IPS-11a (cell line): ENCODE measurements around the gene RBM42.

Experiments
- H3K4me3 ChIP-seq: one replicate; pipeline ENCODE4 v1.5.1; 2013; ENCODE audit warnings: low read depth, low read length, control low read depth

Gene RBM42

DNA sequence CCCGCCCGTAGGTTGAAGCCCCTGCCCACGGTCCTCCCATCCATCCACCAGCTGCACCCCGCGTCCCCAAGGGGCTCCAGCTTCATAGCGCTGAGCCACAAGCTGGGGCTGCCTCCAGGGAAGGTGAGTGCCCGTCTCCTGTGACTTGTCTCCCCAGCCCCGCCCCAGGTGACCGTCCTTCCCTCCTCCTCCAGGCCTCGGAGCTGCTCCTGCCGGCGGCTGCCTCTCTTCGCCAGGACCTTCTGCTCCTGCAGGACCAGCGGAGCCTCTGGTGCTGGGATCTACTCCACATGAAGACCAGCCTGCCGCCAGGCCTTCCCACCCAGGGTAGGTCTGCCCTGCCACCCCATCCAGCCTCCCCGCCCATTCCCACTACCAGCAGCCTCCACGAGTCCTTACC is 8.8 kb upstream of the RBM42 start:
- no peak overlapping the region for H3K4me3 ChIP-seq

DNA sequence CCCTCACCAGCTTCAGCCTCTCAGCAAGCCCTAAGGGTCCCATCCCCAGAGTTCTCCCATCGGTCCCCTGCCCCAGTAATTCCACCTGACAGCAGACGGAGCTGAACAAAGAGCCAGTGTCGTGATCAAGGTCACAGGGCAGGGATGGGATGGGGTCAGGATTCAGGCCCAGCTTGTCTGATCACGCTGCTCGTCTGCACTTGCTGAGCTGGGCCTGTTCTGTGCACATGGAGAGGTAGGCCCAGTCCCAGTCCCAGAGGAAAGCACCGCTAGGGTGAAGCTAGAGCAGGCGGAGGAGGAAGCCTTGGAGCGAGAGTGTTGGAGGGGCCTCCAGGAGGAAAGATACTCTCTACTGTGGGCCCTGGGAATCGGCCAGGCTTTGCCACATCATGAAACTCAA is 7.1 kb upstream of the RBM42 start:
- no peak overlapping the region for H3K4me3 ChIP-seq

DNA sequence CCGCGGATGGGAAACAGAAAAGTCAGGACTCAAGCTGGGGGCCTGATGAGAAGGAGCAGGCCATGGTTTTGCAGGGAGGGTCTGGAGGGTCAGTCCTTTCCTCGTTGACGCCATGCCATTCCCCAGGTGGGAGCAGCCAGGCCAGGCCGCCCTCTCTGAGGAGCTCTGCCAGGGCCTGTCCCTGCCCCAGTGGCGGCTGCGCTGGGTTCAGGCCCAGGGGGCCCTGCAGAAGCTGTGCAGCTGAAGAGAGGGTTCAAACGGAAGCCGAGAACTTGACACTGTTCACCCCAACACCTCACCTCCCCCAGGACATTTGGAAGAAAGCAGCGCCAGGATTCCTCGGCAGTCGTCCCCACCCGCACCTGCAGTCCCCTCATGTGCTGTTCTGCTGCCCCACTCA is 6.1 kb upstream of the RBM42 start:
- no peak overlapping the region for H3K4me3 ChIP-seq

DNA sequence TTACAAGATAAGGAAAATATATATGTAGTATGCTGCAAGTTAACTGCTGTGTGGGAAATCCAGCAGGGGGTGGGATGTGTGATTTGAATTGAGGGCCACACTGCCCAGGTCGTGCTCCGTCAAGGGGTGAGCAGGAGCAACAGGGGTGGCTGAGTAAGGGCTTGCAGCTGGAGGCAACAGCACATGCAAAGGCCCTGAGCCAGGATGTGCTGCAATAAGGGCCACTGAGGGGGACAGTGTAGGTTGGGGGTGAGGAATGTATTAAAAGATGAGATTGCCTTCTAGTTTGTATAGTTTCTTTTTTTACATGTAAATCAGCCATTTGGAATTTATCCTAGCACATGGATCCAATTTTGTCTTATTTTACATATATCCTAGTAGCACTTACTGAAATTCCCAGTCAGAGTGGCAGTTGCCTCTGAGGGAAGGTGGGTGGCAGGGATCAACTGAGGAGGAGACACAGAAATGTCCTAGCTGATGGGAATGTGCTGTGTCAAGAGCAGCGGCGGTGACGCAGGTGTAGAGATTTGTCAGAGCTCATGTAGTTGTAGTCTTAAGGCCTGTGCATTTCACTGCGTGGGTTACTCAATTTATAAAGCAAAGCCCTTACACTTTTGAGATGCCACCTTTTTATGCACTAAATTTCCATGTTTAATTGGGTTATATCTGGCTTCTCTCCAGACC is 5.4 kb upstream of the RBM42 start:
- no peak overlapping the region for H3K4me3 ChIP-seq

DNA sequence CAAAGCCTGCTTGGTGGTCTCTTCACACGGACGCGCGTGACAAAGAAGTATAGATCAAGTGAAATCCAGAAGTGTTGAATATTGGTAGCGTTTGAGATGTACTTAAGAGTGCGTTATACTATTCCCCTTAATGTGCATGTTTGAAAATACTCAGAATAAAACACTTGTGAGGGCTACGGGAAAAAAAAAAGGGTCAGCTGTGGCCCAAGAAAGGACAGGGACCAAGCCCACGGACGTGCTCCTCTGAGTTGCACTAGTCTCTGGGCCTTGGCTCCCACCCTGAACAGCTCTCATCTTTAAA is 622 bp upstream of the RBM42 start:
- H3K4me3 ChIP-seq, result peak overlapping the region; percentile 79

DNA sequence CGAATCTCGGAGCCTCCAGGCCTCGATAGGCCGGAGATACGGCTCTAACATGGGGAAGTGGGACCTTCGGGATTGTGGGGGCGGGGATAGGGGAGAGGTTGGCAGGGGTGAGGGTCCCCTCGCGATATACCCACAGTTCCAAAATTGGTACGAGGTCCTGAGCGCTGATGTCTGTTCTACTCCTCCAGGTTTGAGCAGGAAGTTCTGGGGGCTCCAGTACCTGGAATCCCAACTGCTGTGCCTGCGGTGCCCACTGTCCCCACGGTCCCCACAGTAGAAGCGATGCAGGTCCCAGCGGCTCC is 447 bp downstream of the RBM42 start:
- peak overlapping the region; percentile 79 for H3K4me3 ChIP-seq

DNA sequence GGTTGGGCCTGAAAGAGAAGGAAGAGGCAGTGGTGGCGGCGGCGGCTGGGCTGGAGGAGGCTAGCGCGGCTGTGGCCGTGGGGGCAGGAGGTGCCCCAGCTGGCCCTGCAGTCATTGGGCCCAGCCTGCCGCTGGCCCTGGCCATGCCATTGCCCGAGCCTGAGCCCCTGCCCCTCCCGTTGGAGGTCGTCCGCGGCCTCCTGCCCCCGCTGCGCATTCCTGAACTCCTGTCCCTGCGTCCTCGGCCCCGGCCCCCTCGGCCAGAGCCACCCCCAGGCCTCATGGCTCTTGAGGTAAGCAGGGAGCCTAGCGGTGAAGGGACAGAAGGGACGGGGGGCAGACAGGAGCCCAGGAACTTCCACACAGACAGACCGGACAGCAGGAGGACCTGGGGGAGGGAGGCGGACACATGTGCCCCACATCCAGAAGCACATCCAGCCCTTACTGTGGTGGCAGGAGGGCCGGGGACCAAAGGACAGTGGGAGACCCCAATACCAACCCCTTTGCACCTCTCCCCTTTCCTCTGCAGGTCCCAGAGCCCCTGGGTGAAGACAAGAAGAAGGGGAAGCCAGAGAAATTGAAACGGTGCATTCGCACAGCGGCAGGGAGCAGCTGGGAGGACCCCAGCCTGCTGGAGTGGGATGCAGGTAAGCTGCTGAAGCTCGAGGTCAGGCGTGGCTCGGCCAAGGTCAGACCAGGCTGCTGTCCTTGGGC is 5.0 kb downstream of the RBM42 start:
- H3K4me3 ChIP-seq, result no peak overlapping the region

DNA sequence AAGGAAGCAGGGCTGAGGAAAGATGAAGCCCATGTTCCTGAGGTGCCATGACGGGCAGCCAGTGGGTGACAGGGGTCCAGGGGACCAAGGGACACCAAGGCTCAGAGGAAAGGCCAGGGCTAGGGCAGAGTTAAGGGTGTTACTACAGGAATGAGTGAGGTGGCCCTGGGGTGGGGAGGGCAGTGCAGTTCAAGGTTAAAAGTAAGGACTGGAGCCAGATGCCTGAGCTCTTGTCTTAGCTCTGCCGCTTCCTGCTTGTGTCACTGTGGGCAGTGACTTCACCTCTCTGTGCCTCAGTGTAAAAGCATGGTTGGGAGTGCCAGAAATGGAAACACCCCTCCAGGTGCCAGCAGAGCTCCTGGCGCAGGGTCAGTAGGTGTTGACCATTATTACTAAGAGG is 7.8 kb downstream of the RBM42 start:
- H3K4me3 ChIP-seq, result no peak overlapping the region

DNA sequence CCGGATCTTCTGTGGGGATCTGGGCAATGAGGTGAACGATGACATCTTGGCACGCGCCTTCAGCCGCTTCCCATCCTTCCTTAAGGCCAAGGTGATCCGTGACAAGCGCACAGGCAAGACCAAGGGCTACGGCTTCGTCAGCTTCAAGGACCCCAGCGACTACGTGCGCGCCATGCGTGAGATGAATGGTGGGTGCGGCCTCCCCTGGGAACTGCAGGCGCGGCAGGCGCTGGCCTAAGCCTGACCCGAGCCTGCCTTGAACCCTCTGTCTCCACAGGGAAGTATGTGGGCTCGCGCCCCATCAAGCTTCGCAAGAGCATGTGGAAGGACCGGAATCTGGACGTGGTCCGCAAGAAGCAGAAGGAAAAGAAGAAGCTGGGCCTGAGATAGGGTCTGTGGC is 8.3 kb downstream of the RBM42 start:
- H3K4me3 ChIP-seq, result no peak overlapping the region

DNA sequence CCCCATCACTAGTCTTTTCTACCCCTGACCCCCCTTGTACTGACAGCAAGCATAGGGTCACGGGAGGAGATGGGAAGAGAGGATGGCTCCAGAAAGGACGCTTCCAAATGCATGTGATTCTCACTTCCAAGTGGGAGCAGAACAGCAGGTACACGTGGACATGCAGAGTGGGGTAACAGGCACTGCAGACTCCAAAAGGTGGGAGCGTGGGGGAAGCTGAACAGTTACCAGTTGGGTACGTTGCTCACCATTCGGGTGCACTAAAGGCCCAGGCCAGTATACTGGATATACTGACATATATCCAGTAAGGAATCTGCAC is 10.4 kb downstream of the RBM42 start:
- H3K4me3 ChIP-seq, result no peak overlapping the region

DNA sequence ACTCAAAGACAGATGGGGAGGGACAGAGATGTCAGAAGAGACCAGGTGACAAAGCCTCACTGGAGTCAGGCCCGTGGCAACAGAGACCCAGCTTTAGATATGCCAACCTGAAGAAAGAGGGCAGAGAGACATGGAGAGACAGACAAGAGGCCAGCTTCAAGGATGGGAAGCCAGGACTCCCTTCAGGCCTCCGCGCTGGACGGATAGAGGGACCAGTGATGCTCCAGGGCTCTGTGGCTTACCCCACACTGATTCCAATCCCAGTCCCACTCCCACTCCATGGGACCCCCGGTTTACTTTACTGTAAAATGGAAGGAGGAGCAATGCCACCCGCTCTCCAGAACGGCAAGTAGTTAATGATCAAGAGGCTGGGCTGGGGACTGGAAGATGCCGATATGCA is 11.0 kb downstream of the RBM42 start:
- H3K4me3 ChIP-seq, result no peak overlapping the region

DNA sequence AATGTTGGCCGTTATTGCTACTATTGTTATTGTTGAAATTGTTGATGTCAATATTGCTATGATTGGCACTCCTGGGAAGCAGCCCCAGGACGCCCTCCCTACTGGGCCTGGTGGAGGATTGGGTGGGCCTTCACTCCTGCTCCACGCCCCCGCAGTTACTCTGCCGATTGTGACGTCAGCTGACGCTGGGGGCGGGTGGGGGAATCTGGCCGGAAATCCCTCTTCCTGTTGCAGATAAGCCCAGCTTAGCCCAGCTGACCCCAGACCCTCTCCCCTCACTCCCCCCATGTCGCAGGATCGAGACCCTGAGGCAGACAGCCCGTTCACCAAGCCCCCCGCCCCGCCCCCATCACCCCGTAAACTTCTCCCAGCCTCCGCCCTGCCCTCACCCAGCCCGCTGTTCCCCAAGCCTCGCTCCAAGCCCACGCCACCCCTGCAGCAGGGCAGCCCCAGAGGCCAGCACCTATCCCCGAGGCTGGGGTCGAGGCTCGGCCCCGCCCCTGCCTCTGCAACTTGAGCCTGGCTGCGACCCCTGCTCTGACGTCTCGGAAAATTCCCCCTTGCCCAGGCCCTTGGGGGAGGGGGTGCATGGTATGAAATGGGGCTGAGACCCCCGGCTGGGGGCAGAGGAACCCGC is 12.8 kb downstream of the RBM42 start, which contains the start of gene ETV2:
Gene ETV2 (plus strand): TSS at position 231 of the 637 bp plus-strand sequence. CDS start 716 bp downstream, outside the sequence.
- H3K4me3 ChIP-seq, result no peak within 1 kb of the TSS

DNA sequence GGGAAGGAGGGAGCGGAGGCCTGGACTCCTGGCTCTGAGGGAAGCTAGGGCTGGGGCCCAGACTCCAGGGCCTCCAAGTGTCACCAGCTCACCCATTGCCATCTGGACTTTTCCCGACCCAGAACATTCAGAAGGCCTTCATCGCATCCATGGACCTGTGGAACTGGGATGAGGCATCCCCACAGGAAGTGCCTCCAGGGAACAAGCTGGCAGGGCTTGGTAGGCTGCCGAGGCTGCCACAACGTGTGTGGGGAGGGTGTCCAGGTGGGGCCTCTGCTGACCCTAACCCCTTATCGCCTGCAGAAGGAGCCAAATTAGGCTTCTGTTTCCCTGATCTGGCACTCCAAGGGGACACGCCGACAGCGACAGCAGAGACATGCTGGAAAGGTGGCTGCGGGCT is 13.5 kb downstream of the RBM42 start:
- H3K4me3 ChIP-seq, result no peak overlapping the region

DNA sequence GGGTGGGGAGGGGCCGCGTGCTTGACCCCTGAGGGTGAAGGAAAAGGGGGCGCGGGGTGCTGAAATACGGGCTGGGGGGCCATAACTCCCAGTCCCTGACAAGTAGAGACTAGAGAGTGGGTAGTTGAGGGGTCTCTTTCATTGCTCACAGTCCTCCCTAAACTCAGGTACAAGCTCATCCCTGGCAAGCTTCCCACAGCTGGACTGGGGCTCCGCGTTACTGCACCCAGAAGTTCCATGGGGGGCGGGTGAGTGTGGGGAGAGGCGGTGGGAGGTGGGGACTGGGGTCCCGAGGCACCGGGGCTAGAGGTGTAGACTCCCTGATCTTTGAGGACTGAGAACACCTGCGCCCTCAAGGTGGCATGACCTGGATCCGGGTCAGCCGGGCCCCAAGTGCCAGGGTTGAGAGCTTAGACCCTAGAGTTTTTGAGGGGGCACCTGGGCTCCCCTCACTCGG is 14.0 kb downstream of the RBM42 start:
- H3K4me3 ChIP-seq, result peak overlapping the region; percentile 47

DNA sequence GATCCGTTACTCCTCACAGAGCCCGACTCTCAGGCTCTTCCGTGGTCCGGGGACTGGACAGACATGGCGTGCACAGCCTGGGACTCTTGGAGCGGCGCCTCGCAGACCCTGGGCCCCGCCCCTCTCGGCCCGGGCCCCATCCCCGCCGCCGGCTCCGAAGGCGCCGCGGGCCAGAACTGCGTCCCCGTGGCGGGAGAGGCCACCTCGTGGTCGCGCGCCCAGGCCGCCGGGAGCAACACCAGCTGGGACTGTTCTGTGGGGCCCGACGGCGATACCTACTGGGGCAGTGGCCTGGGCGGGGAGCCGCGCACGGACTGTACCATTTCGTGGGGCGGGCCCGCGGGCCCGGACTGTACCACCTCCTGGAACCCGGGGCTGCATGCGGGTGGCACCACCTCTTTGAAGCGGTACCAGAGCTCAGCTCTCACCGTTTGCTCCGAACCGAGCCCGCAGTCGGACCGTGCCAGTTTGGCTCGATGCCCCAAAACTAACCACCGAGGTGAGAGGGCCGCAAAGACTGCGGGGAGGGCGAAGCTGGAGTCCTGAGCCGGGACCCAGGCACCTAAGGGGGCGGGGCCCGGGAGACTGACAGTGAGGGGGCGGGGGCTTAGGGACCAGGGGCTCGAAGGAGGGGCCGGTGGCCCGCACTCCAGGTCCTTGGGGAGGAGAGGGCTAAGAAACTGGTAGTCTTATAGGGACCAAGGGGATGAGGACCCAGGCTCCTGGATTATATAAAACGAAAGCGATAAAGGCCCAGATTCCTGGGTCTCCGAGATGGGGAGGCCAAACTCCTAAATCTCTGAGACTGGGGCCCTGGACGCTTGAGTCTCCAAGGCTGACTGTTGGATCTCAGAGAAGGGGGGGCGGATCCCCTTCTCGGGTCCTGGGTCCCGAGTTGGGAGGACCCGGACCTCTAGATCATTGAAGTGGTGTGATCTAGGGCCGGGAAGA is 14.7 kb downstream of the RBM42 start:
- peak overlapping the region; percentile 47 for H3K4me3 ChIP-seq

DNA sequence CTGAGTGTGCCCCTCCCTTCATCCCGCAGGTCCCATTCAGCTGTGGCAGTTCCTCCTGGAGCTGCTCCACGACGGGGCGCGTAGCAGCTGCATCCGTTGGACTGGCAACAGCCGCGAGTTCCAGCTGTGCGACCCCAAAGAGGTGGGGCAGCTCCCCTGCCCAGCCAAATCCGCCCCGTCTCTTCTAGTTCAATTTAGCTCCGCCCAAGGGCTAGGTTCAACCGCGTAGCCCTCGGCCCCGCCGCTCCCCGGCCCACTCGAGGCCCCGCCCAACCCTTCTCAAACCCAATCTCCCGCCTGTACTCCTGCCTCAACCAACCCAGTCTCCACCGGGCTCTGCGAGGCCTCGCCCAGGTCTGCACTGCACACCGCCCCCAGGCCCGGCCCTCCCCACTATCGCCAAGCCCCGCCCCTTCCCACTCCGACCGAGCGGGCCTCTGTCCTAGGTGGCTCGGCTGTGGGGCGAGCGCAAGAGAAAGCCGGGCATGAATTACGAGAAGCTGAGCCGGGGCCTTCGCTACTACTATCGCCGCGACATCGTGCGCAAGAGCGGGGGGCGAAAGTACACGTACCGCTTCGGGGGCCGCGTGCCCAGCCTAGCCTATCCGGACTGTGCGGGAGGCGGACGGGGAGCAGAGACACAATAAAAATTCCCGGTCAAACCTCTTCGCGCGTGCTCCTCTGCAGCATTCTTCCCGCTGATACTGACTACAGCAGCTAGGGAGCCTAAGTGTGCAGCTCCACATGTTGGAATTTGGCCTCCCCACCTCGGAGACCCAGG is 15.6 kb downstream of the RBM42 start:
- H3K4me3 ChIP-seq, result peak overlapping the region; percentile 30

DNA sequence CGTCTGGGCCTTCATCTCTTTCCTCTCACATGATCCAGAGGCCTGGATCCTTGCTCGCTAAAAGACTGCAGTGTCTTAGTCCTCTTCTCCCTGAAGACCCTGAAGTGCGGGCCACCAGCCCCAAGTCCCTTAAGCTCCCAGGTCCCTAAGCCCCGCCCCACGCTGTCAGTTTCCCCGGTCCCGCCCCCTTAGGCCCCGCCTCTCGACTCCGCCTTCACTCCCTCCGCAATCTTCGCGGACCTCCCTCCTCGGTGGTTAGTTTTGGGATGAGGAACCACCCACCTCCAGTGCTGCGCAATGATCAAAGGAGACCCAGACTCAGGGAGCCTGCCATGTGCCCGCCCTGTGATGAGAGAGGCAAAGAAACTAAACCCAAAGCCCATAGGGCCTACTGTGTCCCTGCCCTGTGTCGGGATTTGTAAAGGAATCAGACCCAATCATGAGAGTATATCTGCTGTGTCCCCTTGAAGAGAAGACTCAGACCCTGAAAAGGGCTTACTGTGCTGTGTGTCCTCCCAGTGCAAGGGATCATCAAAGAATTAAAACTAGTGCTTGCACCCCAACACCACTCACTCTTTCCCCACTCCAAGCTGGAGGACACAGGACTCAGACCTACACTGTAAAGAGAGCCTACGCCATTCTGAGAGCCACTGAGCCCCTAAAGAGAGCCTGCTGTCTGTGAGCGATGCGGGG is 16.3 kb downstream of the RBM42 start:
- peak overlapping the region; percentile 30 for H3K4me3 ChIP-seq

DNA sequence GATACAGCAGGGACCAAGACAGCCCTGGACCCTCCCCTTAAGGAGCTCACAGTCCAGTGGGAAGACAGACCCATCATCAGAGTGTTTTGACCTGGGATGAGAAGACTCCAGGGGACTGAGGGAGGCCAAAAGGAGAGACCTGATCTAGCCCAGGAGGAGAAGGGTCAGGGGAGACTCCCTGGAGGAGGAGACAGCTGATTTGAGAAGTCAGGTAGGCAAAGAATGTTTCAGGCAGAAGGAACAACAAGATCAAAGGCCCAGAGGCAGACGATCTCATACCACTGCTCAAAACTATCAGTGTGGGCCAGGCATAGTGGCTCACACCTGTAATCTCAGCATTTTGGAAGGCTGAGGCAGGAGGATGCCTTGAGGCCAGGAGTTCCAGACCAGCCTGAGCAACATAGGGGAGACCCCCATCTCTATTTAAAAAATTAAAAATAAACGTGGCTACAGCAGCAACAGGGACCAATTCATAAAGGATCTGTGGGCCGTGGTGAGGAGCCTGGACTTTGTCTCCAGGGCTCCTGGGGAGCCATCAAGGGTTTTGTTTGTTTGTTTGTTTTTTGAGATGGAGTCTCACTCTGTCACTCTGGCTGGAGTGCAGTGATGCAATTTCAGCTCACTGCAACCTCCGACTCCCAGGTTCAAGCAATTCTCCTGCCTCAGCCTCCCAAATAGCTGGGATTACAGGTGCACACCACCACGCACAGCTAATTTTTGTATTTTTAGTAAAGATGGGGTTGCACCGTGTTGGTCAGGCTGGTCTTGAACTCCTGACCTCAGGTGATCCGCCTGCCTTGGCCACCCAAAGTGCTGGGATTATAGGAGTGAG is 17.1 kb downstream of the RBM42 start:
- no peak overlapping the region for H3K4me3 ChIP-seq
